ENCODE data around the gene USP3. TPM values are rescaled to one million over a fixed set of nuclear protein-coding genes. Genes with fewer than 3 reads are reported as not detected.

Gene USP3
- total RNA-seq, 1 experiment from 2014 or later = 54.2 TPM

DNA sequence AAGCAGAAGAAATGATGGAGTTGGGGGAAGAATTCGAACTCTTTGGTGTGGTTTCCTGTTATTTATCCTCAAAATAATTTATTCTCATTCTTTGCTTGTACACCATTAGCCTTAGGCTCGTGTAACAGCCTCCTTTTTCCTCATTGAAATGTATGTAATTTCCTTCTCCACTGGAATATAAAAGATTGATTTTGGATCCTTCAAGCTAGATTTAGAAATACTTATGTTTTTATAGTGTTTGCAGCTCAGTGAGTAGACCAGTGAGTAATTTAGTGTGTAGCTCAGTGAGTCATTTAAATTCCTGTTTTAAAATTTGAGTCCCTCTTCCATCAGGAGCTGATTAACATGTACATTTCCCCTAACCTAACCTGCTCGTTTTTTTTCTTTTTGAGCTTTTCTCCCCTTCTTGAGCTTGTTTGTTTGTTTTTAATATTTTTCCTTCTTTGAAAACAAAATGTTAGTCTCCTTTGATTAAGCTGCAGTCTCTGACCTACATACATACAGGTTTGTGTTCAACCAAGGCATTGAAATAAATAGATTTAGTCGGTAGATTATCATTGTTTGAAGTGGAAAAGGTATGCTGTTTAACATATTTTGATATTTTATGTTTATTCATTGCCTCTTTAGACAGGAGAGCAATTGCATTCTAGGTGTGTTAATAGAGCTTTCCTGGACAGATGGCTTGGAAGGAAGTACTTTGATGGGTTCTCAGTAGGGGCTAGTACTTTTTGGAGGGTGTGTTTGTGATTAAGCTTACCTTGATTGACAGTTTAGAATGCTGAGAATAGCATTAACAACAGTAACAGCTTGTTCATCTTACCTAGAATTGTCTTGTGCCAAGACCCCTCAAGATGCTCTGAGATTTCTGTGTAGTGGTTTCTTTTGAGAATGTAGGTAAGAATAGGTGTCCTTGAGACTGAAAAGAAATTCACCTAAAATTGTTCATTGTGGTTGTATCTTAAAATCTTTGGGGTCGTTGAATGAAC is 5.9 kb downstream of the USP3 start:
- no peak for DNase-seq
- no peaks in the 10 kb centered on the region for H3K36me3 ChIP-seq (ENCODE audit: control insufficient read depth, insufficient read depth, low read length)
- H3K4me3 ChIP-seq (ENCODE audit: low read depth, low read length) = no peak overlapping the region
- no peaks in the 10 kb centered on the region for H3K9me3 ChIP-seq
- peaks cover 9% of the 10 kb centered on the region for H3K36me3 Mint-ChIP-seq (ENCODE audit: insufficient read depth, unreplicated experiment)
- H3K4me3 Mint-ChIP-seq (ENCODE audit: unreplicated experiment) = no peak overlapping the region
- peaks cover 32% of the 10 kb centered on the region for H3K4me1 Mint-ChIP-seq (ENCODE audit: low read depth, unreplicated experiment)
- no TSS peak for BruUV-seq (replicated peaks)
- H3K27ac Mint-ChIP-seq (ENCODE audit: unreplicated experiment) = no peak overlapping the region
- ChIA-PET POLR2A (interaction anchor here (0.6 kb wide), 1 partner anchor 187 kb away, joined by 7 read pairs; no protein-coding TSS in a partner anchor), CTCF (interaction anchor here (0.9 to 1.9 kb wide), 2 partner anchors 8 to 100 kb away, joined by 3 to 4 read pairs; no protein-coding TSS in a partner anchor)
- no peaks in the 10 kb centered on the region for H3K27me3 Mint-ChIP-seq (ENCODE audit: insufficient read depth, unreplicated experiment)
- intact Hi-C loops (cut with micrococcal nuclease; ENCODE audit: unreplicated experiment) = no loop called here
- no peaks in the 10 kb centered on the region for H3K9me3 Mint-ChIP-seq (ENCODE audit: unreplicated experiment)
- TF ChIP-seq, protein P1, sequence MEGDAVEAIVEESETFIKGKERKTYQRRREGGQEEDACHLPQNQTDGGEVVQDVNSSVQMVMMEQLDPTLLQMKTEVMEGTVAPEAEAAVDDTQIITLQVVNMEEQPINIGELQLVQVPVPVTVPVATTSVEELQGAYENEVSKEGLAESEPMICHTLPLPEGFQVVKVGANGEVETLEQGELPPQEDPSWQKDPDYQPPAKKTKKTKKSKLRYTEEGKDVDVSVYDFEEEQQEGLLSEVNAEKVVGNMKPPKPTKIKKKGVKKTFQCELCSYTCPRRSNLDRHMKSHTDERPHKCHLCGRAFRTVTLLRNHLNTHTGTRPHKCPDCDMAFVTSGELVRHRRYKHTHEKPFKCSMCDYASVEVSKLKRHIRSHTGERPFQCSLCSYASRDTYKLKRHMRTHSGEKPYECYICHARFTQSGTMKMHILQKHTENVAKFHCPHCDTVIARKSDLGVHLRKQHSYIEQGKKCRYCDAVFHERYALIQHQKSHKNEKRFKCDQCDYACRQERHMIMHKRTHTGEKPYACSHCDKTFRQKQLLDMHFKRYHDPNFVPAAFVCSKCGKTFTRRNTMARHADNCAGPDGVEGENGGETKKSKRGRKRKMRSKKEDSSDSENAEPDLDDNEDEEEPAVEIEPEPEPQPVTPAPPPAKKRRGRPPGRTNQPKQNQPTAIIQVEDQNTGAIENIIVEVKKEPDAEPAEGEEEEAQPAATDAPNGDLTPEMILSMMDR (IDR thresholded peaks at IDR 0.05; ENCODE audit: insufficient read depth in 1 of 2, low read depth in 1 of 2, low read length in 1 of 2, severe bottlenecking in 1 of 2, unreplicated experiment in 1 of 2) = no peak
- peaks cover 34% of the 10 kb centered on the region for H3K4me1 ChIP-seq
- no peaks in the 10 kb centered on the region for H3K27me3 ChIP-seq (replicated peaks; ENCODE audit: control insufficient read depth, insufficient read depth, low read length)

DNA sequence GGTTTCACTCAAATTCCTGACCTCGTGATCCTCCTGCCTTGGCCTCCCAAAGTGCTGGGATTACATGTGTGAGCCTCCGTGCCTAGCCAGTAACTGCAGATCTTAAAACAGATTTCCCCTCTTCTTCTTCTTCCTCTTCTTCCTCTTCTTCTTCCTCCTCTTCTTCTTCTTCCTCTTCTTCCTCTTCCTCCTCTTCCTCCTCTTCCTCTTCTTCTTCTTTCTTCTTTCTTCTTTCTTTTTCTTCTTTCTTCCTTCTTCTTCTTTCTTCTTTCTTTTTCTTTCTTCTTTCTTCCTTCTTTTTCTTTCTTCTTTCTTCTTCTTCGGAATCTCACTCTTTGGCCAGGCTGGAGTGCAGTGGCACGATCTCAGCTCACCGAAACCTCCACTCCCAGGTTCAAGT is 7.8 kb downstream of the USP3 start:
- H3K27me3 ChIP-seq (replicated peaks; ENCODE audit: control insufficient read depth, insufficient read depth, low read length) = no peaks in the 10 kb centered on the region
- no peak overlapping the region for H3K4me3 Mint-ChIP-seq (ENCODE audit: unreplicated experiment)
- intact Hi-C loops (cut with micrococcal nuclease; ENCODE audit: unreplicated experiment) = no loop called here
- no peaks in the 10 kb centered on the region for H3K9me3 ChIP-seq
- BruUV-seq (replicated peaks) = no TSS peak
- H3K36me3 ChIP-seq (ENCODE audit: control insufficient read depth, insufficient read depth, low read length) = no peaks in the 10 kb centered on the region
- no peak overlapping the region for H3K27ac Mint-ChIP-seq (ENCODE audit: unreplicated experiment)
- no peaks in the 10 kb centered on the region for H3K27me3 Mint-ChIP-seq (ENCODE audit: insufficient read depth, unreplicated experiment)
- no peaks in the 10 kb centered on the region for H3K9me3 Mint-ChIP-seq (ENCODE audit: unreplicated experiment)
- H3K4me1 ChIP-seq = peaks cover 34% of the 10 kb centered on the region
- POLR2A ChIA-PET = no interaction called here
- CTCF ChIA-PET = no interaction called here
- no peak for DNase-seq
- H3K36me3 Mint-ChIP-seq (ENCODE audit: insufficient read depth, unreplicated experiment) = no peaks in the 10 kb centered on the region
- peaks cover 36% of the 10 kb centered on the region for H3K4me1 Mint-ChIP-seq (ENCODE audit: low read depth, unreplicated experiment)
- H3K4me3 ChIP-seq (ENCODE audit: low read depth, low read length) = no peak overlapping the region
- TF ChIP-seq, protein P1 (IDR thresholded peaks at IDR 0.05; ENCODE audit: insufficient read depth in 1 of 2, low read depth in 1 of 2, low read length in 1 of 2, severe bottlenecking in 1 of 2, unreplicated experiment in 1 of 2) = no peak

DNA sequence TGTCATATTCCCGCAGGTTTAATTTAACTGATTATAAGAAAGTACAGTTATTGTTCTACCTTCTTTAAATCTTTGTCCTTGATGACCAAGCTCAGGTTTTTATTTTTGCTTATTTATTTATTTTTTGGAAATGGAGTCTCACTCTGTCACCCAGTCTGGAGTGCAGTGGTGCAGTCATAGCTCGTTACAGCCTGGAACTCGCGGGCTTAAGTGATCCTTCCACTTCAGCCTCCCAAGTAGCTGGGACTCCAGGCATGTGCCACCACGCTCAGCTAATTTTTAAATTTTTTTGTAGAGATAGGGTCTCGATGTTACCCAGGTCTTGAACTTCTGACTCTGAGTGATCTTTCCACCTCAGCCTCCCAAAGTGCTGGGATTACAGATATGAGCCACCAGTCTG is 8.9 kb downstream of the USP3 start:
- H3K4me3 ChIP-seq (ENCODE audit: low read depth, low read length) = no peak overlapping the region
- TF ChIP-seq, protein P1 (IDR thresholded peaks at IDR 0.05; ENCODE audit: insufficient read depth in 1 of 2, low read depth in 1 of 2, low read length in 1 of 2, severe bottlenecking in 1 of 2, unreplicated experiment in 1 of 2) = no peak
- Mint-ChIP-seq H3K27ac (ENCODE audit: unreplicated experiment) (no peak overlapping the region), H3K9me3 (ENCODE audit: unreplicated experiment) (no peaks in the 10 kb centered on the region), H3K4me3 (ENCODE audit: unreplicated experiment) (no peak overlapping the region), H3K36me3 (ENCODE audit: insufficient read depth, unreplicated experiment) (no peaks in the 10 kb centered on the region), H3K4me1 (ENCODE audit: low read depth, unreplicated experiment) (peaks cover 45% of the 10 kb centered on the region), H3K27me3 (ENCODE audit: insufficient read depth, unreplicated experiment) (no peaks in the 10 kb centered on the region)
- ChIA-PET CTCF (interaction anchor here (0.6 kb wide), 1 partner anchor 46 kb away, joined by 3 read pairs; no protein-coding TSS in a partner anchor), POLR2A (interaction anchor here (0.6 to 0.9 kb wide), 2 partner anchors 9 to 73 kb away, joined by 3 to 4 read pairs; partner anchors contain the start of gene USP3)
- no peaks in the 10 kb centered on the region for H3K9me3 ChIP-seq
- no peaks in the 10 kb centered on the region for H3K36me3 ChIP-seq (ENCODE audit: control insufficient read depth, insufficient read depth, low read length)
- DNase-seq = no peak
- H3K4me1 ChIP-seq = peaks cover 34% of the 10 kb centered on the region
- H3K27me3 ChIP-seq (replicated peaks; ENCODE audit: control insufficient read depth, insufficient read depth, low read length) = no peaks in the 10 kb centered on the region
- intact Hi-C loops (cut with micrococcal nuclease; ENCODE audit: unreplicated experiment) = no loop called here
- BruUV-seq (replicated peaks) = no TSS peak

Data from Caco-2 (cell line).